ENCODE measurements around the gene CALN1. TPM values are rescaled to one million over a fixed set of nuclear protein-coding genes. Genes with fewer than 3 reads are reported as not detected.

The CALN1 gene
- polyA plus RNA-seq, 1 donor from 2014 or later = 7.8 TPM

- no peaks in the 10 kb centered on the region for H3F3A ChIP-seq (ENCODE audit: insufficient read depth, low read length, poor library complexity, severe bottlenecking)
- no peak overlapping the region for H3K4me3 ChIP-seq (ENCODE audit: low read length)
- H3K27ac ChIP-seq (ENCODE audit: low read length) = no peak overlapping the region
- H3K9me3 ChIP-seq (ENCODE audit: low read length) = no peaks in the 10 kb centered on the region
- H3K4me2 ChIP-seq (ENCODE audit: low read length) = no peak overlapping the region
- no peaks in the 10 kb centered on the region for H3K36me3 ChIP-seq (ENCODE audit: insufficient read depth, low read length)
- TF ChIP-seq TAF1 (IDR thresholded peaks at IDR 0.05; ENCODE audit: low read depth) (no peak), EP300 (conservative IDR thresholded peaks at IDR 0.05; ENCODE audit: poor library complexity, severe bottlenecking) (no peak), CTCF (IDR thresholded peaks at IDR 0.05; ENCODE audit: poor library complexity, severe bottlenecking) (no peak), EZH2 (IDR thresholded peaks at IDR 0.05; ENCODE audit: borderline replicate concordance, insufficient read depth, low read length, poor library complexity, severe bottlenecking) (no peak), RAD21 (conservative IDR thresholded peaks at IDR 0.05) (no peak), SMC3 (conservative IDR thresholded peaks at IDR 0.05; ENCODE audit: poor library complexity) (no peak), REST (IDR thresholded peaks at IDR 0.05; ENCODE audit: borderline replicate concordance) (no peak), MXI1 (conservative IDR thresholded peaks at IDR 0.05; ENCODE audit: poor library complexity, severe bottlenecking) (no peak), POLR2AphosphoS5 (IDR thresholded peaks at IDR 0.05) (no peak)
- no peaks in the 10 kb centered on the region for H3K27me3 ChIP-seq (ENCODE audit: insufficient read depth, low read depth, low read length)
- no peaks in the 10 kb centered on the region for H4K20me1 ChIP-seq (ENCODE audit: insufficient read depth)
- H3K9me2 ChIP-seq (ENCODE audit: insufficient read depth, low read length) = no peaks in the 10 kb centered on the region
- no peak overlapping the region for H2AFZ ChIP-seq (ENCODE audit: low read depth, low read length)
- no peak overlapping the region for H3K9ac ChIP-seq (ENCODE audit: low read length)
- H3K79me2 ChIP-seq (replicated peaks; ENCODE audit: insufficient read depth, low read length) = no peaks in the 10 kb centered on the region
Measured at GRCh38 chr7:72123913-72124312, 288.2 kb downstream of the CALN1 start.

GRCh38 chr7:72118366-72118765 lies 293.8 kb downstream of the CALN1 start:
- no peaks in the 10 kb centered on the region for H4K20me1 ChIP-seq (ENCODE audit: insufficient read depth)
- no peak overlapping the region for H3K4me2 ChIP-seq (ENCODE audit: low read length)
- no peaks in the 10 kb centered on the region for H3K79me2 ChIP-seq (replicated peaks; ENCODE audit: insufficient read depth, low read length)
- H3K9me3 ChIP-seq (ENCODE audit: low read length) = no peaks in the 10 kb centered on the region
- no peaks in the 10 kb centered on the region for H3K36me3 ChIP-seq (ENCODE audit: insufficient read depth, low read length)
- no peaks in the 10 kb centered on the region for H3K27me3 ChIP-seq (ENCODE audit: insufficient read depth, low read depth, low read length)
- H3K9me2 ChIP-seq (ENCODE audit: insufficient read depth, low read length) = no peaks in the 10 kb centered on the region
- TF ChIP-seq MXI1 (conservative IDR thresholded peaks at IDR 0.05; ENCODE audit: poor library complexity, severe bottlenecking) (no peak), EP300 (conservative IDR thresholded peaks at IDR 0.05; ENCODE audit: poor library complexity, severe bottlenecking) (no peak), RAD21 (conservative IDR thresholded peaks at IDR 0.05) (no peak), POLR2AphosphoS5 (IDR thresholded peaks at IDR 0.05) (no peak), EZH2 (IDR thresholded peaks at IDR 0.05; ENCODE audit: borderline replicate concordance, insufficient read depth, low read length, poor library complexity, severe bottlenecking) (no peak), REST (IDR thresholded peaks at IDR 0.05; ENCODE audit: borderline replicate concordance) (no peak)
- H2AFZ ChIP-seq (ENCODE audit: low read depth, low read length) = no peak overlapping the region
- H3F3A ChIP-seq (ENCODE audit: insufficient read depth, low read length, poor library complexity, severe bottlenecking) = no peaks in the 10 kb centered on the region
- H3K9ac ChIP-seq (ENCODE audit: low read length) = no peak overlapping the region
- no peak overlapping the region for H3K27ac ChIP-seq (ENCODE audit: low read length)
- H3K4me3 ChIP-seq (ENCODE audit: low read length) = no peak overlapping the region

Measured in neural cell (in vitro differentiated cells).